Natural killer cell (primary cell): ENCODE measurements around the gene PRDM1. TPM values are rescaled to one million over a fixed set of nuclear protein-coding genes. Genes with fewer than 3 reads are reported as not detected.
A peak's percentile ranks its signal among the peaks of the same experiment; 100 is the strongest.

ENCODE experiments used
- ATAC-seq, 3 donors: fragments of 150-1000 bp in 2 of 3; fragments of 200-7000 bp in 1 of 3; cut with Tn5 transposase; 1 replicate in 1 of 3; 2 replicates in 2 of 3; pipeline ENCODE4 v1.10.0; 2021; ENCODE audit warnings: mild to moderate bottlenecking in 2 of 3, moderate library complexity in 2 of 3
- DNase-seq, 2 donors: peaks; one replicate each; pipeline versions ENCODE4 v3.0.0 to v3.0.0-alpha.2; 2013 to 2021; ENCODE audit warnings: mixed read lengths in 1 of 2
- H3K27ac ChIP-seq: one replicate; pipeline ENCODE4 v1.5.1; 2013; ENCODE audit warnings: mild to moderate bottlenecking, low read length
- H3K27me3 ChIP-seq: one replicate; pipeline ENCODE4 v1.6.1; 2013; ENCODE audit warnings: low read length; ENCODE audit not compliant: control insufficient read depth, insufficient read depth
- H3K36me3 ChIP-seq: one replicate; pipeline ENCODE4 v1.6.1; 2013; ENCODE audit warnings: low read length; ENCODE audit not compliant: control insufficient read depth, insufficient read depth
- H3K4me1 ChIP-seq: one replicate; pipeline ENCODE4 v1.6.1; 2013; ENCODE audit warnings: low read length; ENCODE audit not compliant: control insufficient read depth, insufficient read depth
- H3K4me3 ChIP-seq: one replicate; pipeline ENCODE4 v1.5.1; 2013; ENCODE audit warnings: low read length
- H3K9me3 ChIP-seq: one replicate; pipeline ENCODE4 v1.6.1; 2013; ENCODE audit warnings: low read length; ENCODE audit not compliant: control insufficient read depth, insufficient read depth
- H3K27ac Mint-ChIP-seq, 2 donors: one replicate each; pipeline ENCODE4 v1.8.0; 2022; ENCODE audit warnings: mild to moderate bottlenecking in 2 of 2, mixed read lengths in 2 of 2, moderate library complexity in 1 of 2
- H3K27me3 Mint-ChIP-seq, 2 donors: one replicate each; pipeline ENCODE4 v1.8.0; 2022; ENCODE audit warnings: low read depth in 2 of 2, mixed read lengths in 2 of 2
- H3K36me3 Mint-ChIP-seq: one replicate; pipeline ENCODE4 v1.8.0; 2022; ENCODE audit warnings: mixed read lengths
- H3K4me1 Mint-ChIP-seq, 2 donors: one replicate each; pipeline ENCODE4 v1.8.0; 2022; ENCODE audit warnings: mixed read lengths in 2 of 2
- H3K4me3 Mint-ChIP-seq: one replicate; pipeline ENCODE4 v1.8.0; 2022; ENCODE audit warnings: mild to moderate bottlenecking, moderate library complexity, mixed read lengths
- H3K9me3 Mint-ChIP-seq, 2 donors: one replicate each; pipeline ENCODE4 v1.8.0; 2022; ENCODE audit warnings: mixed read lengths in 2 of 2
- WGBS: methylation state at CpG from one replicate; pipeline ENCODE4 v1.1.7; 2013; ENCODE audit warnings: missing lambda C conversion rate; ENCODE audit not compliant: insufficient coverage; 5-methylcytosine and 5-hydroxymethylcytosine counted together
- intact Hi-C: fragments of 100-400 bp; cut with micrococcal nuclease; formaldehyde crosslinking; loops from one replicate; pipeline ENCODE4 v1.14.2; 2022
- total RNA-seq, 4 donors: library from RNA; stranded (reverse); fragments of 120-200 nt in 1 of 4; gene quantifications; one replicate each; pipeline versions ENCODE4 v1.2.3 to v1.2.4, GENCODE V29; 2013 to 2022
- TF ChIP-seq, protein P1 (sequence below): fragments of 200-600 bp; IDR thresholded peaks from one replicate; pipeline ENCODE4 v1.8.0; 2022; ENCODE audit warnings: antibody characterized with exemption

The PRDM1 gene
- total RNA-seq, 3 donors from 2014 or later (not counting 1 experiment from before 2014, with no cell fraction given) = 165 to 180 (median 177) TPM

DNA sequence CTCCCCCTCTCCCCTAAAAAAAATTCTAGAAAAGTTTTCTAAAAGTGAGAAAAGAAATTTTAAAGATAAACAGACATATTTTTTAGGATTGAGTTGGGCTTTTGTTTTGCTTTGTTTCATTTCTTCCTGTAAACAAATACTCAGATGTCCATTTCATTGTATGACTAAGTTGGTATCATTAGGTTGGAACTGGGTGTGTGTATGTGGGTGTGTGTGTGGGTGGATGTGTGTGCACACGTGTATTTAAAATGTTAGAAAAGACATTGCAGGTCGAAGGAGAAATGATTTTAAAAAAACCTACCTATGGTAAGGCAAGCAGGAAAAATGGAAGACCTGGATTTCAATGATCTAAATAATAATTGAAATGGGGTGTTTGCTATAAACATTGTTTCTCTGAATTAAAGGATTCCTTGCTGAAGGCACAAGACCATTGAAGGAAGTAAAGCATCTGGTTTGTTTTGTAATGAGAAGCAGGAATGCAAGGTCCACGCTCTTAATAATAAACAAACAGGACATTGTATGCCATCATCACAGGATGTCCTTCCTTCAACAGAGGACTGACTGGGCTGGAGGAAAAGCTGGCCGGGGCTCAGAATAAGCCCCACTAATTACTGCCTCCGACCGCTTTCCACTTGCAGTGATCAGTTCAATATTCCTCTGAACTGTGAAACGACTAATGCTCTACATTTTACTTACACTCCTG, 996 bp upstream of the PRDM1 start:
- no peak overlapping the region for H3K27ac ChIP-seq
- peak overlapping the region; percentile 88 to 97 for H3K27ac Mint-ChIP-seq
- DNase-seq = no peak

DNA sequence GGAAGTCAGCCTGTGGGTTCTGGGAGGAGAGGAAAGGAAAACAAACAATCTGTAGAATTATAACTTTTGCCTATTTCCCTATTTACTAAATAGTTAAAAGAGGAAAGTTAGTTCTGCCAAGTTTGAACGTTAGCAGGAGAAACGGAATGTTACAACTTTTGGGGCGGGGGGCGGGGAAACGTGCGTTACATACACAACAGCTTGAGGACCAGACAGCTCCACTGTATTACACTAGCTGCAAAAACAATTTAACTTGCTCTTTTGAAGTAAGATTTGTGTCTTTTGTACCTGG, 498 bp upstream of the PRDM1 start:
- Mint-ChIP-seq H3K9me3 (no peaks in the 10 kb centered on the region), H3K4me3 (peak overlapping the region; percentile 94), H3K27me3 (no peaks in the 10 kb centered on the region), H3K27ac (peak overlapping the region; percentile 88 to 97), H3K4me1 (peaks cover 67 to 69% of the 10 kb centered on the region in 2 donors), H3K36me3 (no peaks in the 10 kb centered on the region)
- H3K27ac ChIP-seq = peak overlapping the region; percentile 47
- H3K9me3 ChIP-seq = no peaks in the 10 kb centered on the region
- H3K4me1 ChIP-seq = peaks cover 32% of the 10 kb centered on the region
- 43% methylated on average over 6 of the region's 6 CpGs for WGBS
- peak overlapping the region; percentile 54 for H3K4me3 ChIP-seq
- intact Hi-C loops = loop anchor here (5.0 kb wide), 1 partner anchor 603 kb away; no protein-coding TSS in a partner anchor
- no peak for DNase-seq
- H3K36me3 ChIP-seq = no peaks in the 10 kb centered on the region
- TF ChIP-seq, protein P1, sequence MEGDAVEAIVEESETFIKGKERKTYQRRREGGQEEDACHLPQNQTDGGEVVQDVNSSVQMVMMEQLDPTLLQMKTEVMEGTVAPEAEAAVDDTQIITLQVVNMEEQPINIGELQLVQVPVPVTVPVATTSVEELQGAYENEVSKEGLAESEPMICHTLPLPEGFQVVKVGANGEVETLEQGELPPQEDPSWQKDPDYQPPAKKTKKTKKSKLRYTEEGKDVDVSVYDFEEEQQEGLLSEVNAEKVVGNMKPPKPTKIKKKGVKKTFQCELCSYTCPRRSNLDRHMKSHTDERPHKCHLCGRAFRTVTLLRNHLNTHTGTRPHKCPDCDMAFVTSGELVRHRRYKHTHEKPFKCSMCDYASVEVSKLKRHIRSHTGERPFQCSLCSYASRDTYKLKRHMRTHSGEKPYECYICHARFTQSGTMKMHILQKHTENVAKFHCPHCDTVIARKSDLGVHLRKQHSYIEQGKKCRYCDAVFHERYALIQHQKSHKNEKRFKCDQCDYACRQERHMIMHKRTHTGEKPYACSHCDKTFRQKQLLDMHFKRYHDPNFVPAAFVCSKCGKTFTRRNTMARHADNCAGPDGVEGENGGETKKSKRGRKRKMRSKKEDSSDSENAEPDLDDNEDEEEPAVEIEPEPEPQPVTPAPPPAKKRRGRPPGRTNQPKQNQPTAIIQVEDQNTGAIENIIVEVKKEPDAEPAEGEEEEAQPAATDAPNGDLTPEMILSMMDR = no peak
- ATAC-seq = no peak
- H3K27me3 ChIP-seq = no peaks in the 10 kb centered on the region

More for the DNA sequence above, 996 bp upstream of the PRDM1 start:
- no peak overlapping the region for H3K4me3 ChIP-seq
- no peaks in the 10 kb centered on the region for H3K9me3 Mint-ChIP-seq
- peak overlapping the region; percentile 94 for H3K4me3 Mint-ChIP-seq
- intact Hi-C loops = loop anchor here (5.0 kb wide), 1 partner anchor 603 kb away; no protein-coding TSS in a partner anchor
- WGBS = 69% methylated on average over 6 of the region's 7 CpGs
- no peaks in the 10 kb centered on the region for H3K27me3 Mint-ChIP-seq
- peaks cover 62 to 64% of the 10 kb centered on the region in 2 donors for H3K4me1 Mint-ChIP-seq
- no peaks in the 10 kb centered on the region for H3K9me3 ChIP-seq
- TF ChIP-seq, protein P1 = no peak
- H3K4me1 ChIP-seq = peaks cover 32% of the 10 kb centered on the region
- no peak for ATAC-seq
- no peaks in the 10 kb centered on the region for H3K36me3 Mint-ChIP-seq
- H3K36me3 ChIP-seq = no peaks in the 10 kb centered on the region
- no peaks in the 10 kb centered on the region for H3K27me3 ChIP-seq

DNA sequence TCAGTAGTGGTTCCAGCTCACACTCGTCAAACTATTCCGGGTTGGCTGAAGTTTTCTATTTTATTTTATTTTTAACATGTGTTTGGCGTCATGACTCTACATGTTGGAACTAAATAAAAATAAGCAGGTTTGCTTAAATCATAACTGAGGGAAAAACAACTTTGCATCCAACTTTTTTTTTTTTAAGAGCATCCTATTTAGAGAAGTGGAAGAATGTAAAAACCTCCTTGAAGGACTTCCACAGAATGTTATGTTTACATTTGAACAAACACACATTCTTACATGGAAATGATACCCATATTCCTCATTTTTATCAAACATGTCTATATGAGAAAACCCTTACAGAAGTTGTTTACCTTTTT, 659 bp downstream of the PRDM1 start:
- TF ChIP-seq, protein P1 = no peak
- intact Hi-C loops = loop anchor here (1.0 to 5.0 kb wide), 3 partner anchors 12 to 604 kb away; no protein-coding TSS in a partner anchor
- H3K27me3 Mint-ChIP-seq = no peaks in the 10 kb centered on the region
- H3K9me3 ChIP-seq = no peaks in the 10 kb centered on the region
- no peak overlapping the region for H3K27ac ChIP-seq
- H3K36me3 Mint-ChIP-seq = no peaks in the 10 kb centered on the region
- WGBS = 29% methylated on average over 3 of the region's 3 CpGs
- no peaks in the 10 kb centered on the region for H3K27me3 ChIP-seq
- peaks cover 32% of the 10 kb centered on the region for H3K4me1 ChIP-seq
- DNase-seq = no peak
- no peaks in the 10 kb centered on the region for H3K9me3 Mint-ChIP-seq
- ATAC-seq = no peak
- peaks cover 74 to 76% of the 10 kb centered on the region in 2 donors for H3K4me1 Mint-ChIP-seq
- no peaks in the 10 kb centered on the region for H3K36me3 ChIP-seq
- peak overlapping the region; percentile 88 to 97 for H3K27ac Mint-ChIP-seq
- H3K4me3 ChIP-seq = peak overlapping the region; percentile 54
- H3K4me3 Mint-ChIP-seq = peak overlapping the region; percentile 94
